IPS-11a (cell line): ENCODE data around the gene KLHDC10.
"Not testable (repeated sequence)": the region's sequence is repeated elsewhere in the genome, so short reads cannot be mapped to it uniquely, and the experiment has no call there.

Experiments used
- H3K4me3 ChIP-seq: one replicate; pipeline ENCODE4 v1.5.1; 2013; ENCODE audit warnings: low read depth, low read length, control low read depth

KLHDC10 gene

DNA sequence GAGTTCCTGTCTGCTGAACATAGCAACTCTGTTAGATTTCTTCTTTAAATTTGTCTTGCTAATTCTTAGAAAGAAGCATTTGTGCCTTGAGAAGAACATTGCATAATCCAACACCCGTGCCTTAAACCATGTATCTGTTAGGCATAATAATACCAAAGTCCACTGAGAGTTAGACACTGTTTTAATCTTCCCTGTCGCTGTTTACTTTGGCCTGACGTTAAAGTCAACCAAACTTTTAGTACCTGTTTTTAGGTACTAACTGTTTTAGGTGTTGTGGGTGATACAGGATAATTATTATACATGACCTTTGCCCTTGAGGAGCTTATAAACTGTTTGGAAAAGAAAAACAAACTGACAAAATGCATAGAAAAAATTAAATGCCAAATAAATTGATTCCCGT is 43.6 kb downstream of the KLHDC10 start:
- no peak overlapping the region for H3K4me3 ChIP-seq

DNA sequence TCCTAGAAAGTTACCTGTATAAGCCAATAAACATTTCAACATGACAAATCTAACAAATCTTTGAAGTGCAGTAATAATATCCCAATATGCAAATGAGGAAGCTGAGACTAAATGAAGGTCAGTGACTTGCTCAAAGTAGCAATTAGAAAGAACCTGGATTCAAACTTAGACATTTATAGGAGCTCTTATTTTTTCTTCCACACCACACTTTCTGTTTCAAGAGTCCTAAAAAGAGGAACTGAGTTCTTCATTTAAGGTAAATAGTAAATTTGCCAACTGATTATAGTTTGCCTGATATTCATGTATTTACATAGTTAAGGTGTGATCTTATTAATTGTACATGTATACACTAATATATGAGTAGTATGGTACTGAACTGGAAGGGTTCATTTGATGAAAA is 44.0 kb downstream of the KLHDC10 start:
- H3K4me3 ChIP-seq = no peak overlapping the region

DNA sequence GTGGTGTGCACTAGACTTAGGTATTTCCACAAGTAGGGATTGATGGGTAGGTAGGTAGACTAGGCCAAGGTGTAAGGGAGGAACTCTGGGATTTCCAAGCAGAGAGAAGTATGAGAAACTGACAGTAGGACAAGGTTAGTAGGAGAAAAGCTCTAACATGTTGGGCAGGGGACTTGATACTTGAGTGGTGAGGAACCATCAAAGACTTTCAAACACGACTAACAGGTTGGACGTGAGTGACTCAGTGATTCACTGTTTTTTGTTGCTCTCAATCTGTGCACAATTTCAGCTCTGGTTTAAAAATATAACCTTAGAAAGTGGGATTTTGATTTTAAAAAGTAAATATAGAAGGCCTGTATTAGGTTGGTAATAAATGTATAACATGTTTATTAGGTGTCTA is 44.4 kb downstream of the KLHDC10 start:
- H3K4me3 ChIP-seq = no peak overlapping the region

DNA sequence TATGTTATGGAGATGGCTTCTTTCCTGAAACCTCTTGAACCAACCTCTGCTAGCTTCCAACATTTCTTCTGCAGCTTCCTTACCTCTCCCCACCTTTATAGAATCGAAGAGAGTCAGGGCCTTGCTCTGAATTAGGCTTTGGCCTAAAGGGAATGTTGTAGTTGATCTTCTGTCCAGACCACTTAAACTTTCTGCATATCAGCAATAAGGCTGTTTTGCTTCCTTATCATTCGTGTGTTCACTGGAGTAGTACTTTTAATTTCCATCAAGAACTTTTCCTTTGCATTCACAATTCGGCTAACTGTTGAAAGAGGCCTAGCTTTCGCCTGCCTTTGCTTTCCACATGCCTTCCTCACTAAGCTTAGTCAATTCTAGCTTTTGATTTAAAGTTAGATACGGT is 48.0 kb downstream of the KLHDC10 start:
- no peak overlapping the region for H3K4me3 ChIP-seq

GRCh38 chr7:130118801-130119200 is 48.5 kb downstream of the KLHDC10 start:
- H3K4me3 ChIP-seq = no peak overlapping the region

- H3K4me3 ChIP-seq = no peak overlapping the region
These were observed 53.2 kb downstream of the KLHDC10 start for GRCh38 chr7:130123501-130123900.

GRCh38 chr7:130124711-130125110 is 54.4 kb downstream of the KLHDC10 start:
- no peak overlapping the region for H3K4me3 ChIP-seq

DNA sequence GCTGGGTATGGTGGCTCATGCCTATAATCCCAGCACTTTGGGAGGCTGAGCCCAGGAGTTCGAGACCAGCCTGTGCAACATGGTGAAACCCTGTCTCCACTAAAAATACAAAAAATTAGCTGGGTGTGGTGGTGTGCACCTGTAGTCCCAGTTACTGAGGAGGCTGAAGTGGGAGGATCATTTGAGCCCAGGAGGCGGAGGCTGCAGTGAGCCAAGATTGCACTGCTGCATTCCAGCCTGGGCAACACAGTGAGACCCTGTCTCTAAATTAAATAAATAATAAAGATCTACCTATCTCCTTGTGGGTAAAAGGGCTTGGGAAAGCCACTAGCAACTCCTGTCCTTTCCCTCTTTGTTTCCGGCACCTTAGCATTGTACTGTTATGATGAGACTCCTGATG is 56.5 kb downstream of the KLHDC10 start:
- not testable (repeated sequence) for H3K4me3 ChIP-seq

DNA sequence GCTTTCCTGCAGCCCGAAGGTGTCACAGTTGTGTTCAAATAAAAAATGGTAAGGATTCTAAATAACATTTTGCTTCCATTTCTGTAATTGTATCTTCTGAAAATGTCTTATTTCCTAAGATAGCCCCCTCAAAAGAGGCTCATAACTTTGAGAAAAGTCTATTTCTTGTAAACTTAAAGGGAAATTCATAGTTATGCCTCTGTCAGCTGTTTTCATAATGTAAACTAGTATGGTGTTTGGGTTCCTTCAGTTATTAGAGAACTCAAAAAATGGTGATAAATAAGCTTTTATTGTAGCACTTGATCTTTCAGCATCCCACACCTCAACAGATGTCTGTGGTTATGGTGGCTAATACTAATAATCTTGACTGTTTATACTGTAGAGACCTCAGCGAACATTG is 57.1 kb downstream of the KLHDC10 start:
- no peak overlapping the region for H3K4me3 ChIP-seq

DNA sequence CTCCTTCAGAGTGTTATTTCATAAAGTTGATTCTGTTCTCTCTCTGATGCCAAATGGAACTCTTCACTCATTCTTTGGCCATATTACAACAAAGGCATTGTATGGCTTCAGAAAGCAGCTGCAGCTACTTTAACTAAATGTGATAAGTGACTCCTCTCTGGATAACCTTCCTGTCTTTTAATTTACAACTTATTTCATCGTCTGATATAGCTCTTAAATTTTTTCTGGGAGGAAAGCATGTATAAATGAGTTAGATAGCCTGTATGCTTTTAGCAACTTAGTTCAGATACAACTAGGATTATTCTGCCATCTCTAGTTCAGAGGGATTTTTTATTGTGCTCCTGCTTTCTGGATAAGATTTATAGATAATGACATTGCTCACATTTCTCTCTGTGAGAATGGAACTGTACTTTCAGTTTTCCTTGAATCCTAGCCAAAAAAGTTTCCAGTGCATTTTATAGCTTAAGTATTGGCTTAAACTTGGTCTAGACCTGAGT is 57.5 kb downstream of the KLHDC10 start:
- no peak overlapping the region for H3K4me3 ChIP-seq

GRCh38 chr7:130129011-130129411 is 58.7 kb downstream of the KLHDC10 start:
- no peak overlapping the region for H3K4me3 ChIP-seq

- H3K4me3 ChIP-seq = no peak overlapping the region
These were observed 61.0 kb downstream of the KLHDC10 start for GRCh38 chr7:130131191-130131834.

DNA sequence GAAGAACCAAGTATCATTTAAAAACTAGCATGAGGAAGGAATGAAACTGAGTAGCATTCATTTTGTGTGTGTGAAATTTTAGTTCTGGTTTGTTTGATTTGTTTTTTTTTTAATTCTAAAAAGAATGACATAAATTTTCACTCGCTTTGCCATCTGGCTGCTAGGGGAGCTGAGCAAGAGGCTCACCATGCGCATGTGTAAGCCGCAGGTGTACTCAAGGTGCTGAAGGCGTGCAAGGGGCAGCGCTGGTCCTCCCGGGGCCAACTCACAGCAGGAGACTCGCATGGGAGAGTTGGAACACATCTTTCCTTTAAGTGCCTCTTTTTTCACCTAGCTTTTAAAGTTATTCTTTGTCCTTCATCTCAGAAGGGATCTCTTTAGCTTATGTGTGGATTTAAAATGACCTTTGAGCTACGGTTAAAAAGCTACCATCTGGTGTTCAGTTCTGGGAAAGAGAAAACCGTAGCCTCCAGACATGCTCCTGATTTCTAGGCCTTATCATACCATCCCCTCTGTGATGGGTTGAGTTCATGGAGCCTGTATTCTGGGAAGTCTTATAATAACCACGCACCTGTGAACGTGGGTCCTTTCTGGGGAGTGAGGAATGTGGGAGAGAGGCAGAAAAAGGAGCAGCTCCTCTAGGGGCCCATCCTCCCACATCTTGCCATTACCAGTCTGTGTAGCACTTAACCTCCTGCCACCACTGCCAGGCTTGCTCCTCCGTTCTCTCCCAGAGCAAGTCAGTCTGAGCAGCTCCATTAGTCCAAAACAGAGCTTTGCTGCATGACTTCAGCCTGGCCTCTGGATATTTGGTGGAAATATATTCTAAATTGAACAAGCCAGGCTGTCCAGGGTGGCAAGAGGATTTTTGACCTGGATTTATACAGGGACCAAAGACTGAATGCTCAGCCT is 61.9 kb downstream of the KLHDC10 start:
- H3K4me3 ChIP-seq = no peak overlapping the region

DNA sequence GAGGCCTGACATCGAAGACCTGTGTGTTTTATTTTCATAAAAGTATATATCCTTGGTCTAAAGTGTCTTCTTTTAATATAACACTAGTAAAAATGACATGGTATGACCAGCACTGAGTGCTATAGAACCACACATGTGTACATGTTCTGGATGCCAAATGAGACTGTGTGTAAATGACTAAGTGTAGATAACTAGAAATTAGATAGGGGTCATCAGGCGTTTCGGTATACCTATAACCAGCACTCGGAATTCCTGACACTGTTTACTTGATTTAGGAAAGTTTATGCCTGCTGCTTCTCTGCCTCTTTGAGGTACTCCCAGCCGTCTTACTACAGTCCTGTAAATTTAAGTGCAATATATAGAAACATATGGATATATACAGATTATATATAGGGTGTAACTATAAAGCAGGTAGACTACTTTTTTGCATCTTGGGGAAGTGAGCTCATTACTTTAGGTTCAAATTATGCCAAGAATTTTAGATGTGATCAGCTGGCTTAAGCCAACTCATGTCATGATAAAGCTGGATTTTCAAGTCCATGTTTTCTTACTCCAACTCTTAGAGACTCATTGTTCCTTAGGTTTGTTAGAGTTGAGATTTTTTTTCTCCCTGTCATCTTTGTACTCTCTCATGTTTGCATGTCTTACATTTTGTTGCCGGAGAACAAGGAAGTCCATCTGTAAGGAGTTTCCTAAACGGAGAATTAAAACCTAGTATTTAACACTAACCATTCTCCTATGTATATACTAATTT is 62.9 kb downstream of the KLHDC10 start:
- H3K4me3 ChIP-seq = no peak overlapping the region

GRCh38 chr7:130134106-130134636 is 63.8 kb downstream of the KLHDC10 start:
- no peak overlapping the region for H3K4me3 ChIP-seq

- no peak overlapping the region for H3K4me3 ChIP-seq
These were observed 64.4 kb downstream of the KLHDC10 start for GRCh38 chr7:130134726-130135125.

- H3K4me3 ChIP-seq = no peak overlapping the region
These were observed 65.2 kb downstream of the KLHDC10 start for GRCh38 chr7:130135208-130136205.

DNA sequence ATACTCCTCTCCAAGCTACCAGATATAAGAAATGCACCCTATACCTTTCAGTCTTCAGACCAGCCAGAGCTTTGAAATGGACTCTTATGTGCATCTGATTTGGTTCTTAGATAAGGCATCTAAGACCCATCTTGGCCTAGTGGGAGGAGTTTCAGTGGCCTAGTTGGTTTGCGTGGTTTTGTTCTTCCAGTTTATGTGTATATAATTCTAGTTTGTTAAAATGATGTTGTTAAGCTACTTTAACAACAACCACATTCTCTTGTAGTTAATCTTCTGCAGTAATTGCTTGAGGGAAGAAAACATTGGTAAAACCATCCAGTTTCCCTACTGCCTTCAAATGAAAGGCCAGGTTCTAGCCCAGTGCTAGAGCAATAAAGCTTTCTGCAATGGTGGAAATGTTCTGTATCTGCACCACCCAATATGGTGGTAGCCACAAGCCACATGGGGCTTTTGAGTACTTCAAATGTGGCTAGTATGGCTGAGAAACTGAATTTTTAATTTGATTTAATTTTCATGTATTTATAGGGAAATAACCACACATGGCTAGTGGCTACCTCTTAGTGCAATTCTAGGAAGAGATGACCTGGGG is 66.3 kb downstream of the KLHDC10 start:
- no peak overlapping the region for H3K4me3 ChIP-seq

DNA sequence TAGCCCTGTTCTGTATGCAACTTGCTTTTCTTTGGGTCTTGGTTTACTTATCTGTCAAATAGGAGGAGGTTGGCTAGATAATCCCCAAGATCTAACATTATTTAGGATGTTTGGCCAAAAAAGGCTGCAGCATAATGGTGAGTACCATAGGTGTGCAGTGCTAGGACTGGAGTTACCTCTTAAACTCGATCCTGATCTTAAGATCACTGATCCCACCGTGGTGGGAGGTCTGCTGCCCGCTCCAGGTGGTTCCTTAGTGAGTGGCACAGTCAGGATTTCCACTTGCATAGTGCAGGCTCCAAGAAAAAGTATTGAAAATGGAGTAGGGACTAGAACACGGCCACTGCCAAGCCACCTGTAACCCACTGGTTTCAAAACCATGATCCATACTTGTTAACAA is 66.9 kb downstream of the KLHDC10 start:
- H3K4me3 ChIP-seq = no peak overlapping the region
